ENCODE measurements around the gene OR6S1.

OR6S1 gene, protein sequence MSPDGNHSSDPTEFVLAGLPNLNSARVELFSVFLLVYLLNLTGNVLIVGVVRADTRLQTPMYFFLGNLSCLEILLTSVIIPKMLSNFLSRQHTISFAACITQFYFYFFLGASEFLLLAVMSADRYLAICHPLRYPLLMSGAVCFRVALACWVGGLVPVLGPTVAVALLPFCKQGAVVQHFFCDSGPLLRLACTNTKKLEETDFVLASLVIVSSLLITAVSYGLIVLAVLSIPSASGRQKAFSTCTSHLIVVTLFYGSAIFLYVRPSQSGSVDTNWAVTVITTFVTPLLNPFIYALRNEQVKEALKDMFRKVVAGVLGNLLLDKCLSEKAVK

DNA sequence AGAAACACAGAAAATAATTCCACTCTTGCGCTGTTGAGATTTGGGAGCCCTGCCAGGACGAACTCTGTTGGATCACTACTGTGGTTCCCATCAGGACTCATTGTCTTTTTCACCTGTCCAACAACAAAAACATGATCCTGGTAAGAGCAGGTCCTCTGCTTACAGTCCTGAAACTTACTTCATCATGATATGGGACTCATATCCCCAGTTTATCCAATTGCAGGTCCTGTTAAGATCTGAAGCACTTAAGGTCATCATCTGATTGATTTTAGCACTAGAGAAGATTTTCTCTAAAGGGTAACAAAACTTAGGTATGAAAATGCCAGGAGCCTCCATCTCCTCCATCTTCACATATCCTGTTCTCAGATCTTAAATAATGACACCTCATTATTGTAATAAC is at the start of gene OR6S1:
Gene OR6S1 (minus strand): TSS at position 101 of the 400 bp plus-strand sequence. CDS start 0 bp downstream, at position 101.
- no peak for DNase-seq

DNA sequence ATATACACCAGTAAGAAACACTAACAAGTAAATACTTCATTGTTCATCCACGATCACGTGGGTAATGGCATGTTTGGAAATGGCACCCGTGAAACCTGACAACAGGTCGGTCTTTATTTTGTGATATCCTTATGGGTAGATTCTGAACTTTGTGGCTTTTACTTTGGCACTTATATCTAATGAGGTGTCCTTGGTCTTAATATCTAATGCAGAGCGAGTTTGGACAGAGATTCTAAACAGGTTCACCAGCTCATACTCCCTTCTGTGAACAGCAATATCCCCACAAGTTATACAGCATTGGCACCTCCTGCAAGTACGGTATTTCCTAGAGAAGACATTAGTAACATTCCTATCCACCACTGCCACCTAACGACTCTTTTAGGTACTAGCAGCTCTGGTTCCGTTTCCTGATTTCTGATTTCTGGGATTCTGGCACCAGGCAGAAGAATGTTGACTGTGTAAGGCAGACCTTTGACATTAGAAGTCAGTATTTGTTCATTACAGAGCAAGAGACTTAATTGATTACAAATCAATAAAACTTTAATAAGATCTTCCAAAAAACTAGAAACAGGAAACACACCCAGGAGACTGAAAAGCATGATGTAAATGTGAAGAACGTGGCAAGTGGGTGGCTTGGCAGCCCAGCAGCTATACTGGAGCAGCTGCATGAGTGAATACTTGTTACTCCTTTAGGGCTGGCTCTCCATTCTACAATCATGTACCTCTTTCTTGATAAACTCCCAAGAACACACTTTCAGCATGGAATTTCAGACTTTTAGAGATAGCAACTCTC is 49.6 kb upstream of the OR6S1 start:
- DNase-seq = peak; percentile 41

DNA sequence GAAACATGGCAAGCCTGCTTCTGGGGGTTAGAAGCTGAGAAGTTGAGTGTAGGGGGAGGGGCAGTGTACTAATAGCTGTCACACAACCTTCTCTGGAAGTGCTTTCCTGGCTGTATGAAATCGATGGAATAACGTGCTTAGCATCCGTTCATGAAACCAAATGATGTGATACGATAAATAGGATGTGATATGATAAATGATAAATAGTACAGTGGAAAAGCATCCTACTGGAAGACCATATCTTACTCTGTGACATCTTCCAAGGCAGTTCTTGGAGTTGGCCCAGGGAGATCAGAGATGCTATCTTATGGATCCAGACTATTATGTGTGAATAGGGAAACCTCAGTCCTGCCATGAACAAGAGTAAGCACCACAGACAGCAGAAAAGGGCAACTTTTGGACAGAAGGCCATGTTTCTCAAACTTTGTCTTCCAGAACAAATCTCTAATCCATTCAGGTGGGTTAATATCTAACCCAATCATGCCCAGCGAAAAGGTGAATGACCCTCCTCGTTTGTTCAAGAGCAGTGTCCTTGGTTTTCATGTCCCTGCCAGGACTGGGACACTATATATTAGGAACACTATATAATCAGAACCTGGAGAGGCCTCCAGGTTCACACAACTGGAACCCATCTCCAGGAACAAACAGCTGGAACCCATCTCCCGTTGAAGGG is 46.8 kb upstream of the OR6S1 start, which contains the start of gene ANG:
Gene ANG (plus strand): TSS at position 598 of the 673 bp plus-strand sequence. CDS start 4,801 bp downstream, outside the sequence.
- DNase-seq = no peak

DNA sequence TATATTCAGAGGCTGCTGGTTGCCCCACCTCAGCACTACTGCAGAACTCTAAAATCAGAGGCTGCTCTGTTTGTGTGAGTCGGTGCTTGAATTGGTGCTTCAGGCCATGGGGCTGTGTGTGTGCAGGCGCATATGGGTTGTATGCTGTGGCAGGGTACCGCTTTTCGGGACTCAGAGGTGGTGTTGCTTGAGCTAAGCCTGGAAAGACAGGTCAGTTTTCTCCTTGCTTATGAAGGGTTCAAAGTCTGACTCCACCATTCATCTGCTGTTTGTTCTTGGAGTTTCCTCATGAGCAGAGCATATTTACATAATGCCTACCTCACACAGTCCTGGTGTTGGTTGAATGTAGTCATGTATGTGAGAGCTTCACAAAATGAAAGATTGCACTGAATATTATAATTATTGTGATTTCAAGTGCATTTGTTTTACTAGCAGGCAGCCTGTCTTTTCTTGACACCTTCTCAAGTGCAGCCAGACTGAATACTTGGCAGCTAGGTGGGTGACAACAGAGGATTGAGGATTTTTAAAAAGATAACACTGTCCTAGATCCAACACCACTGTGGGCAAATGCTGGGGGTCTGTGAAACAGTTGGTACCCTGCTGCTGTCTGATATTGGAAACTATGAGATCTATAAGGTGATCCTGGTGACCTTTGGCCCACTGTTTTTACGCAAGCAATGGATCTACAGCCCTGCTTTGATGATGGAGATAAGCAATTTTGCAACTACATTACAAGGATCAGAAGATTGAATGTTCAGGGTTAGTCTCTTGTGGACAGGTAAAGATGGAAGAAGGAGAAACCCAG is 46.1 kb upstream of the OR6S1 start:
- DNase-seq = no peak

DNA sequence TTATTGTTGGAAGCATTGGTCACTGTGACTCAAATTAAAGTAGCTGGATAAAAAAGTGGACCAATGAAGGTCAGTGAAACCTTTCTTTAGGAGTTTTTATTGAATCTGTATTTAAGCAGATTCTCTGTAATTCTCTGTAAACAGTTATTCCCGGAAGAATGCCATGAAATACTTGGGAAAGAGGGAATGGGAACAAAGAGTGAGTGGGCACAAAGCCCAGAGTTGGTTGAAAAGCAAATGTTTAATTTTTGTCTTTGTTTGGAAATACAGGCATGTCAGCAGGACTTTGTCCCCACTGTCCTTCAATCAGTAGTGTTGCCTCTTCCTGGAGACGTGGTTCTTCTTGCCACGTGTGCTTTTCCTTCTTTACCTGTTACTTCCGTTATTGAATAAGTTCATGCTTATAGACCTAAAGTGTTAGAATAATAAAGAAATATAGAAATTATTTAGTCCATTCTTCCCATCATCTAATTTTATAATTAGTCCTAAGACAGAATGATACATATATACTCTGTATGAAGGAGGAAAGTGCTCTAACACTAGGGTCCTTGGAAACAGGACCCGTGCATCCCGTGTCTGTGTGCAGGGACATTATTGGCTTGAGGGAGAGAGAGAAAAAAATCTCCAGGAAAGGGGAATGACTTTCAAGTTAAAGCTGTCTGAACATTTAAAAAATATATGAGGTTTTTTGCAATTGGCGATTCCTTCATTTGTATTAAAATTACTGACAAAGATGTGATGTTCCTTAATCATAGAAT is 45.1 kb upstream of the OR6S1 start:
- no peak for DNase-seq

DNA sequence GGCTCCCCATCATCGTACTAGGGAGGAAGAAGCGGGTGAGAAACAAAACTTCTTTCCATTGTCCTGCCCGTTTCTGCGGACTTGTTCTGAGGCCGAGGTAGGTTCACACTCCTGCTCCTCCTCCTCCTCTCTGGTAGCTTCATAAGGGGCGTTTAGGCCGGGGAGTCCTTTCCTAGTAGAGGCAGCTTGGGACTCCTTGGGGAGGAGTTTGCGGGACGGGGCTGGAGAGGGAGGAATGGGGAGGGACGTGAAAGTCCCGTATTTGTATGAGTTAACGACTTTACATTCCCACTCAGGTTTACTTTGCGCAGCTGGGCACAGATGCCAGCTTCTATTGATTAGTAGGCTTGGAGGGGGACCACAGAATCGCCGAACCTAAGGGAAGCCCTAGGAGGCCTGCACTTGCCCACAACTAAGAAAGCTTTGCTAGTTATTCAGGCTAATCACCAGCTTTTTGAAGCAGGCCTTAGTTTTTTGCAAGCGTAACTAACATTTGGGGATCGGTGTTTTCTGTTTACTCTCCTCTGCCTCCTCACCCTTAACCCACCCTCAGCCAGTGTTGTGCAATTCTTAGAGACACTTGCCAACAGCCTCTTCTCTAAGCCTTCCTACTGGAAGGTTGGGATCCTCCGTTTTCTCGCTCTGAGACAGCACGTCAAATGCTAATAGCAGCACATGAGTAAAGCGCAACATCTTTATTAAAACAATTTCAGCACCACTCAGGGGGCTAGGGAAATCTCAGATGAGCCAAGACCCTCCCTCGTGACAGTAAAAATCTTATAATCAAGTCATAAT is 43.4 kb upstream of the OR6S1 start:
- no peak for DNase-seq

DNA sequence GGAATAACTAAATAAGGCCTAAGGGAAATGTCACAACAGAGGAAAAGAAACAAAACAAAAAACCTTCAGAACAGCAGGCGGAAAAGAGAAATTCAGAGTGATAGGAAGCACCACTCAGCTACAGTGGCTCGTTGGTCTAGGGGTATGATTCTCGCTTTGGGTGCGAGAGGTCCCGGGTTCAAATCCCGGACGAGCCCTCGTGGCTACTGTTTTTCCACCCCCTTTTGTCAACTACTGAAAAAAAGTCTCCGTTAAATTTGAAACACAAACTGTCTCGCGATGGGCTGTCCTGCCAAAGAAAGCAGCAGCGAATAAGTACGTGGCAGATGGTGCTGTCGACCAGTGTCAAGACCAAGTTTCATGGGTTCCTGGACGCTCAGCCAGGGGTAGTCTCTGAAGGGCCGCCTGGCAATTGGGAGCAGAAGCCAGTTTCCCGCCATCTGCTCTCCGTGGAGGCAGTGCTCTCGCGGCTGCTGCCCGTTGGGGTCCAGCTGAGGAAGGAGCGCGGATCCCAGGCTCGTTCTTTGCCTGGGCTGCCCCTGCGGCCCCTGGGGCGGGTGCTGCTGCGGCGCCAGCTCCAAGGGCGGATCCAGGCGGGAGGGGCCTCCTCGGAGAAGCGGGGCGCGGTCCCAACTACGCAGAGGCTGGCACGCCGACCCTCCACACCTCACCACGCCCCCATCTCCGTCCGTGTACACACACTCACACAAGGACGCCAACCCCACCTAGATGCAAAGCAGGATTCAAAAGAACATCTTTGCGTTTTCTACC is 42.6 kb upstream of the OR6S1 start, which contains the start of gene RNASE4:
Gene RNASE4 (plus strand): TSS at position 670 of the 771 bp plus-strand sequence. CDS start 14,812 bp downstream, outside the sequence.
- peak; percentile 45 for DNase-seq

DNA sequence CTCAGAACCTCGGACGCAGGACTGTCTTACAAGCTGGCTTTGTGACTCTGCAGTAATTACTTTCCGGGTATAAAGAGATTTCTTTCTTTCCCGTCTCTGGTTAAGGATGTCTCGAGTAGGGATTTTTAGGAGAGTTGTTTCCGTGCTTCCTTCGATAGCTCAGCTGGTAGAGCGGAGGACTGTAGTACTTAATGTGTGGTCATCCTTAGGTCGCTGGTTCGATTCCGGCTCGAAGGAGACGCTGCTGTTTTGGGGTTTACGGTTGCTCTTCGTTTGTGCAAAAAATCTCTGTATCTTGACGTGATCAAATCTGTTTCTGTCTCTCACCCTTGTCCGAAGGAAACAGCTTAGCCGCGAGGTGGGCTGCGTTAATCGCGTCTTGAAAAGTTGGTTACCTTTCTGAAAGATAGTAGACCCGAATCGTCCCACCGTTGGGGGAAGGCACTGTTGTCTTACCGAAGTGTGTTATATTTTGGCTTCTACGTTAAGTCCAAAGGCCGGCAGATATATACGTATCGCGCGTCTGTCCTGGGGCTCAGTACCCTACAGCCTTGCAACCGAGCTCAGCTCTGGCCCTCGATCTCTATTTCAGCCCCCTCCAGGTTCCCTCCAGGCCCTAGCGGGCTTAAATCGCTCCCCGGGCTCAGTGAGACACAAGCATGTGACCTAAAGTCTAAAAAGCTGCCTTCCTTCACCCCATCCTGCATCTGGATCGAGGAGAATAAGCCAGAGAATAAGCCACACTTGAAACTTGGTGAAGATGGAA is 41.8 kb upstream of the OR6S1 start:
- peak; percentile 54 for DNase-seq

DNA sequence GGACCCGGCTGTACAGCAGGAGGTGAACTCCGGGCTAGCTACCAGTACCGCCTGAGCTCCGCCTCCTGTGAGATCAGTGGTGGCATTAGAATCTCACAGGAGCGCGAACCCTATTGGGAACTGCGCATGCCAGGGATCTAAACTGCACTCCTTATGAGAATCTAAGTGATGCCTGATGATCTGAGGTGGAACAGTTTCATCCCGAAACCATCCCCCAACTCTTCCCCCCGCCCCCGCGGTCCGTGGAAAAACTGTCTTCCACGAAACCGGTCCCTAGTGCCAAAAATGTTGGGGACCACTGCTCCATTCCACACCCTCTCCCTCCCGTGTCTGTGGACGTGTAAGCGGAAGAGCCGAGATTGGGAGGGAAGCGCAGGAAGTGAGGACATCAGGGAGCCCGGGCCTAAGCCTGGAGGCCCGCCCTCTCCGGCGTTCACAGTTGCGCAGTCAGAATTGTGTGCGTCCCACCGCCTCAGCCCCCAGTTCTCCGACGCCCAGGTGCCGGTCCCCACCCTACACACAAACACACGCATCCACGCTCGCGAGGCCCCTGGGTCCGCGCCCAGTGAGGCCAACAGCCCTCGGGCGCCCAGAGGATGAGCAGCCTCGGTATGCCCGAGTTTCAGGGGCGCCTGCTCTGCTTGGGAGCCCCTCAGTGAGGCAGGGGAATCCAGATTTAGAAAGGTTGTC is 41.1 kb upstream of the OR6S1 start:
- no peak for DNase-seq

DNA sequence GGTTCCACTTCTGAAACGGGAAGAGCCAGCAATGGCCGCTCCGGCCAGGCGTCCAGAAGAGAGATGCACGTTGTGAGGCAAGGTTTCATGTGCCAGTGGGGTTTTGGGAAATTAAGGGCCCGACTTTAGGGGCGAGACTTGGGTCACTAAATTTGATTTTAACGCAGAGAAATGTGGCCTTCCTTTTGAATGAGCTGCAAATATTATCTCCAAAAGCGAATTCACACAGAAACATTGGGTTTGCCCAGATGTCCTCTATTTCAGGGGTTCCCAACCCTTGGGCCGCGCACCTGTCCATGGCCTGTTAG is 40.6 kb upstream of the OR6S1 start:
- no peak for DNase-seq

DNA sequence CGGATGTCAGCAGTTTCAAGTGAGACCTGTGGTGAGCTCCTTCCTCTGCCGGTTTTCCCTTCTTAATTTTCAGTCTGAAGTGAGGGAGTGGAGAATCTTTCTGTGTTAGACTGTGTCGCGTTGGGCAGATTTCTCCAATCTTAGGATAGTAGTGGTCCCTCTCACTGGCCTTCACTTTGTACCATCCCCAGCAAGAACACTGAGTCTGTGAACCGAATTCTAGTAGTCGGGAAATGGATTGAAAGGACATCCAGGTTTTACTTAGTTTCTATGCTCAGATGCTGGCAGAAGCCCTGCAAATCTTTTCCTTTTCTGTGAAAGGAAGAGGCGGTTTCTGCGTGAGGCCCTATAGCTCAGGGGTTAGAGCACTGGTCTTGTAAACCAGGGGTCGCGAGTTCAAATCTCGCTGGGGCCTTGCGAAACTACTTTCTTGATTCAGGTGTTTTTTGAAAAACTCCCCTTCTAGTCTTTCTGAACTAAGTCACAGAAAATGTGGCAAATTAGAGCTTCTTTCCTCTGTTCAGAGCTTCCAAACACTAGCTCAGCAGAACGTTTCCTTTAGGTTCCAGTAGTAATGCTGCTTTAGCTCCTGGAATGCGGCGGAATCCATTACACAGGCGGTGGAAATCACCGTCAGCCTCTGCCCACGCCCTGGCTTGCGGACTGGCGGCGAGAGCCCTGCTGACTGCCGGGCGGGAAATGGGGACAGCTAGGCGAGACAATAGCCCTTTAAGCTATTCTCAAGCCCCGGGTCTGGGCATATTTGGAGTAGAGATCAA is 40.0 kb upstream of the OR6S1 start:
- peak; percentile 43 for DNase-seq

DNA sequence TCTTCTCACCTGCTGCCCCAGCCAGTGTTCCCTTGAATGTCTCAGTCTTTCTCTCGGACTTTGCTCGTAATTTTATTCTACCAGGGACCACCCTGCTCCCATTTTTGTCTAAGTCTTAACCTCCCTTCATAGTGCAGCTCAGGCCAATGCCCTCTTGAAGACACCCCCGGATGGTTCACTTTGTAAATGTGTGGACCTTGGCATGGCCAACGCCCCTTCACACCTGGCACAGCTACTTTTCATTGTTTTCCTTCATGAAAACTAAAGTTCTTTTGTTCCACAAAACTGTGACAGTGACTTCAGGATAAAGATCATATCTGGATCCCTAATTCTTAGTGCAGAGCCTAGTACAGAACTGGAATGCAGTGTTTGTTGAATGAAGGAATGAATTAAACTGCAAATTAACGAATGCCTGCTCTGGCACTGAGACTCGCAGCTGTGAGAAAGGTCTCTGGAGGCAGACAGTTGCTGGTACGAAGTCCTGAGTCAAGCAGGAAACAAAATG is 39.4 kb upstream of the OR6S1 start:
- no peak for DNase-seq

DNA sequence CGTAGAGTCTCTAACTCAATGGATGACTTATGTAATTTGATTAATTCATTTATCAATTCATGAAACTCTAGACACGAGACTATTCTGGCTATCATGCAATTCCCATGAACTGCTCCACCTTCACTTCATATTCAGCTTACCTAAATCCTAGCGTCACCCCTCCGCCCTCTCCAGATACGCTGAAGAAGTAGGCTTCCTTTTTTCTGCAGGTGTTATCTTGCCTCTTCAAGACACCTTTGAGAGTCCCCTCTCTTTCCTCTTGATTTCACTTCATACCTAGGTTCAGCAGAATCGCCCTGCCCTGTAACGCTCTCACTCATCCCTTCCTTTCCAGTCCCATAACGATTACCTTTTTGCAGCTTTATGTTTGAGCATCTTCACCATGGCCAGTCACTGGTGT is 38.9 kb upstream of the OR6S1 start:
- no peak for DNase-seq

DNA sequence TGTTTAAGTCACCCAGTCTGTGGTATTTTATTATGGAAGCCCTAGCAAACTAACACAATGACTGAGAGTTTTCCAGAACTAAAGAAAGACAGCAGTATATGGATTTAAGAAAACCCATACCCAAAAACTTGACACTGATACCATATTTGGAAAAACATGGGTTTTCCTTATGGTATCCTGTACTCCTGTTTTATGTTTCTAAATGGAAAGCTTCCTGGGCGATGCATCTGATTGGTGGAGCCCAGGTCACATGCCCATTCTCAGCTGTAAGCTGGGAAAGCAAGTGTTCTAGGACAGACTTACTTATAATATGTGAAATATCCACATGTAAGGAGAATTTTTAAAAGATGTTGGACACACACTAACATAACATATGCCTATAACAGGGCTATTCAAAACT is 38.4 kb upstream of the OR6S1 start:
- DNase-seq = no peak

DNA sequence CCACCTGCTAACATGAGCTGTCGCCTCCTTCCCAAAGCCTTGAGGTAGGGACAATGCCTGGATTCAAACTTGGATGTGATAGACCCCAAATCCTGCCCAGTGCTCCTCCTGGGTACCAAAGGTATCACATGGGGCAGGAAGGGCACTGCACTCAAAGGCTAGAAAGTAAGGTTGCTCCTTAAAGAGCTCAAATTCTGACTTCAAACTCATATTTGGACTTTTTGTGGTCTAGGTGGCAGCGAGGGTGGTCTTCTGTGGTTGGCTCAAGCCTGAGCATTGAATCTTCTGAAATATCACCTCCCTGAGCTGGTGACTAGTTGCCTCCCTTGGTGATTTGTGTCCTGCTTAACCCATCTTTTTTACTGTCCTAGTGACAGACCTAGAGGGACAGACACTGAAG is 34.6 kb upstream of the OR6S1 start:
- DNase-seq = no peak

DNA sequence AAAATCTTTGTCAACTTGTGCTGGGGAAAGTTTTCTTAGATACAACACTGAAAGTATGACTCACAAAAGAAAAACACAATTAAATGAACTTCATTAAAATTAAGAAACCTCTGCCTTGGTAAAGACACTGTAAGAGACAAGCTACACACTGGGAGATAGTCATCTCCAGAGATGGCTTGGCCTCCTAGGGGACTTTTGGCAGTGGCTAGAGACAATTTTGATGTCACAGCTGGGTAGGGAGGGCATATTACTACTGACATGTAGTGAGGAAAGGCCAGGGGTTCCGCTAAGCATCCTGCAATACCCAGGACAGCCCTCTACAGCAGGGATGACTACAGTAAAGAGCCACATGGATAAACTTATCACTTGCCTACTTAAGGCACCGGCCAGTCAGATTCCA is 34.2 kb upstream of the OR6S1 start:
- no peak for DNase-seq

DNA sequence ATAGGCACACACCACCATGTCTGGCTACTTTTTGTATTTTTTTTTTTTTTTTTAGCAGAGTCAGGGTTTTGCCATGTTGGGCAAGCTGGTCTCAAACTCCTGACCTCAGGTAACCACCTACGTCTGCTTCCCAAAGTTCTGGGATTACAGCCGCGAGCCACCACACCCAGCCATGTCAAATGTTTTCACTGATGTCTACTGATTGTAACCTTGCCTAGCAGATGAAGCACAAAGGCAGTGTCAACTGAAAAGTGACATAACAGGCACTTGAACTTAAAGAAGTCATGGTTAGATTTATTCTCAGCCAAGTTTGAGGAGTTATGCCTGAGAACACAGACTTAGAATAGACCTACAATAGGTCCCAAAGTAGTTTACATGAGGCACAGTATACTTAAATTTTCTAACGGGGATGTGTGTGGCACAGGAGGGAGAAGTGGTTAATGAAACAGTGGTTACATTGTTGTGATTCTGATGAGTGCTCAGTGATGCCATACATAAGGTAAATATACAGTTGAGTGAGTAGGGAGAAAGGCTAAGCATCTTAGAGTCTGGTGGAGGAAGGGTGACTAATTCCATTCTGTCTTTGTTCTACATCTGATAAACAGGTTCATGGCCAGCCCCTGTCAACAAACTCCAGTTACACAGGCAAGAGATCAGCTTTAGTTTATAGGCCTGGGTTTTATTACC is 30.2 kb upstream of the OR6S1 start:
- no peak for DNase-seq

Measured in GF-D8 (cell line).